HG03159 (cell line): ENCODE measurements around the gene TRIM63.

ENCODE experiments used
- ATAC-seq: cut with Tn5 transposase; IDR thresholded peaks from one replicate; pipeline ENCODE4 v1.9.1; 2021; ENCODE audit warnings: mild to moderate bottlenecking, moderate library complexity; ENCODE audit not compliant: unreplicated experiment

Gene TRIM63

DNA sequence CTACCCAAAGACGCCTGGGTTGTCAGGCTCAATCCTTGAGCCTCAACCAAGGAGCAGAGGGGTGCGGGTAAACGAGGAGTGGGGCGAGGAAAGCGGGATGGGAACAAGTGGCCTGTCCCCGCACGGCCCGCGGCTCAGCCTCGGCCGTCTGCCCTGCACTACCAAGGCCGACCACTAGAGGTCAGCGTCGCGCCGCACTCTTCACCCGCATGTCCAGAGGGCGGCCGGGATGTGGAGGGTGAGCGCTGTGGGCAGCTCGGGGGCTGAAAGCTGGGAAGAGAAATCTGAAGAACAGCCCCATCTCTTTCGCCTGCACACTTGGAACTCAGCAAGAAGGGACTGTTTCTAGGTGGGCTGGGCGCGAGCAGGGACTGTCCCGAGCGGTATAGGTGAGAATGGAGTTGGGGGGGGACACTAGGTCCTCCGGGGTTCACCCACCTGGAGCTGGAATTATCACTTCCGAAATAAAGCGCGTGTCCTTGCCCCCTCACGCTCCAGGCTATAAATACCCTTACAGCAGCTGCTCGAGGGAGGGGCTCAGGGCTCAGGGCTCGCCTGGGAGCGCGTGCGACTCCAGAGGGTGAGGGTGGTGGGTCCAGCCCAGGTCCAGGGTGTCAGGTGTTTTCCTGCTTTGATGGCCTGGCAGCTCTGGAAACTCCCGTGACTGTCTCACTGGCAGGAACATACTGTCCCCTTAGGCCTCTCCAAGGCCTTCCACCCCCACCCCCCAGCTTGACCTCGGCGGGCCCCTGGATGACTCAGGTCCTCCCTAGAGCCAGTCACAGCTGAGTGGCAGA lies 31.3 kb downstream of the TRIM63 start:
- peak; percentile 69 for ATAC-seq

DNA sequence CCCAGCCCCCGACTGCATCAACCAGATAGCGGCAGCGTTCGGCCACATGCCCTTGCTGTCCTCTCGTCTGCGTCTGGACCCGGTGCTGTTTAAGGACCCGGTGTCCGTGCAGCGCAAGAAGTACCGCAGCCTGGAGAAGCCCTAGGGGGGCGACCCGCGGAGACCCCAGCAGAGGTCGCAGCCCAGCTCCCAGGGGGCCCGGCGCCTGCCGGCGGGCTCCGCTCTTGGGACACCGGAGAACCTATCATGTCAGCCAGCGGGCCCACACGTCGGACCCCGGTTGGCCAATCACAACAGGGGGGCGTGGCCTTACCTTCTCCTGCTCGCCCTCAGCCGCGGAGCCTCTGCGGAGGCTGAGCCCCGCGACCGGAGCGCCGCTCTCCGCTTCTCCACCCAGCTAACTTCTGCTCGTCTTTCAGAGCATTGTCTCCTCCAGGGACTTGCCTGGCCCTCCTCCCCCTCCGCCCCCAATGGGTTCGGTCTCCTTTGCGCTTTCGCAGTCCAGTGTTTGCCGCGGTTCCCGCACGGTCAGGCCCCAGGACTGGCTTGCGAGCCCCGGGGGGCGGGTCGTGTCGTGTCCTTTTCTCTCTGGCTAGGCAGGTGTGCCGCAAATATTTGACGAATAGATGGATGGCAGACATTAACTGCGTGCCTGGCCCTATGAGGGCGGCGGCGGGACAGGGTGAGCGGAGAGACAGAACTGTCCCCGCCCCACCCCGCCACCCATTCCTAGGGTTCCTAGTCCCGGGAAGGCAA lies 32.0 kb downstream of the TRIM63 start:
- peak; percentile 83 for ATAC-seq

DNA sequence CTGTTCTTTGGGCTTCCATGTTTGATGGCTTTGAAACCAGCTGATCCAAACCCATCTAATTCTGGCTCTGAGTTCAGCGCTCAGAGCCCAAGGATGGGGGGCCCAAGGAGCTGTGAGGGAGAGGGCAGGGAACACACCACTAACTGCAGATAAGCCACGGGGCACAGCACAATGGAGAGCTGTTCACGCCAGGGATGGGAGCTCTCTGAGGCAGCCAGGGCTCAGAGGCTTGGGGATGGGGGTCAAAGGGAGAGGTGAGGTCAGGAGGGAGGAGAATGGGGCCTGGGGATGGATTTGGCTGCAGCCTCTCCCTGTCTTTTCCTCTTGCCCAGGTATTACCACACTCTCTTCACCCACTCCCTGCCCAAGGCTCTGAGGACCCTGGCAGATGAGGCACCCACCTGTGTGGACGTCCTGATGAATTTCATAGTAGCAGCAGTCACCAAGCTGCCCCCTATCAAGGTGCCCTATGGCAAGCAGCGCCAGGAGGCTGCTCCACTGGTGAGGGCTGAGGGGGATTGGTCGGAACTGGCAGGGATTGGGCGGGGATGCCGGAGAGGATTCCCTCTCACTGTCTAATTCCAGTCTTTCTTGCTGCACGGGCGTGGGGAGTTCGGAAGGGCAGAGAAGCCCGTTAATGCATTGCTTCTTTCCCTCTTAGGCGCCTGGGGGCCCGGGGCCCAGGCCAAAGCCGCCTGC lies 32.8 kb downstream of the TRIM63 start:
- no peak for ATAC-seq

DNA sequence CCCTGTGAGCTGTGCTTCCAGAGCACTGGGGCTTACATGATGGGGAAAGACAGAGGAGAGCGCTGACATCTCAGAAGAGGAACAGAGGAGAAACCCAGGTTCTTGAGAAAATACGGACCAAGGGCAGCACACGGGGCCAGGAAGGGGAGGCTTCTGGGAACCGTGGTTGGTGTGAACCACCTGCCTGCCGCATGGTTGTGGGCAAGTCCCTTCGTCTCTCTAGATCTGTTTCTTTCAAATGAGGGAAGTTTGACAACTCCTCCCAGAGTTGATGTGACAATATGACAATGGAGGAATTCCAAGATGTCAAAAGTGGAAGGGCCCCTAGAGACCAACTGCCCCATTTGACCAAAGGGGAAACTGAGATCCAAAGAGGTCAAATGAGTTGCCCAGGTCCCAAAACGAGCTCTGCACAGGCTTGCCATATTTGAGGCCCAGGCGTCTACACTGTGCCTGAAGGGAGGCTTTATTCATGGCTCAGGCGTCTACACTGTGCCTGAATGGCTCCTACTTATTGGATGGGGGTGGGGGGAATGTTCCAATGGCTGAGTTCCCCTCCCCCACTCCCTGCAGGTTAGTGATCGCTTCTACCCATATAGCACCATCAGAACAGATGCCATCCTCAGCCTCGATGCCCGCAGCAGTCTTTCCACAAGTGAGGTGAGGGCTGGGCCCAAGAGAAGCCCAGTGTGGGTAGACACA lies 34.6 kb downstream of the TRIM63 start:
- no peak for ATAC-seq

DNA sequence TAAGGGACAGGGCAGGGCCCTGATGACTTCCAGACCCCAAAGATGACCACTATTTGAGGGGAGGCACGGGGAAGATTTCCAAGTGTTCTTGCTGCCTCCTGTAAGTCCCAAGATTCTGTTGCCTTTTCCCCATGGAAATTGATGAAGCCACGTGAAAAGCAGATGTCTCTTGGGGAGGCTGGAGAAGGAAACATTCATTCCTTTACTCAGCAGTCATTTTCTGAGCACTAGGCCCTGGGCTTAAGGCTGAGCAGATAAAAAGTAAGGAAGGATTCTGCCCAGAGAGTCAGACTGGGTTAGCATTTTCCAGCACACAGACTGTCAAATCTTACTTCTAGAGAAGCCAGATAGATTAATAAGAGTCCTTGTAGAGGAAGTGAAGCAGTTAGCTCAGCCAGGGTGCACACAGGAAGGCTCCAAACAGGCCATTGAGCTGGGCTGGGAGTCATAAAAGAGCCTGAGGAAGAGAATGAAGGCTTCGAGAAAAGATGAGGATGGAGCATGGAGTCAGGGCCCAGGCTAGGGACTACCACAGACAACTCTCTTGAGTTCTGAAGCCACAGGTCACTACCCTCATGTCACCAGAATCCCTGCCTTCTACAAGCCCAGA lies 35.7 kb downstream of the TRIM63 start:
- no peak for ATAC-seq

DNA sequence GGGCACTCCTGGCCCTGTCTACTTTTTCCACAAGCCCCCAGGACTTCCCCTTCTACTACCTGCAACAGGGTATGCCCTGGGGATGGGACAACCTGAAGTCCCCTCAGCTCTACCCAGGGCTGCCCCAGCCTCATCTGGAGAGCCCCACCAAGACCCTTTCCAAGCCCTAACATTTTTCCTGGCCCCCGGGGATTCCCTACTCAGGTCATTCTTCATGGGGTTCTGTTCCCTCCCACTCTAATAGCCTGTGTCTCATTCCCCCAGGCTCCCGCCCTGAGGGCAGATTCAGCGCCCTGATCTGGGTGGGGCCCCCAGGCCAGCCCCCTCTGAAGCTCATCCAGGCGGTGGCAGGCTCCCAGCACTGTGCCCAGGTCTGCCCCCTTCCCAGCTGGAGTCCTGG lies 36.2 kb downstream of the TRIM63 start:
- ATAC-seq: no peak

DNA sequence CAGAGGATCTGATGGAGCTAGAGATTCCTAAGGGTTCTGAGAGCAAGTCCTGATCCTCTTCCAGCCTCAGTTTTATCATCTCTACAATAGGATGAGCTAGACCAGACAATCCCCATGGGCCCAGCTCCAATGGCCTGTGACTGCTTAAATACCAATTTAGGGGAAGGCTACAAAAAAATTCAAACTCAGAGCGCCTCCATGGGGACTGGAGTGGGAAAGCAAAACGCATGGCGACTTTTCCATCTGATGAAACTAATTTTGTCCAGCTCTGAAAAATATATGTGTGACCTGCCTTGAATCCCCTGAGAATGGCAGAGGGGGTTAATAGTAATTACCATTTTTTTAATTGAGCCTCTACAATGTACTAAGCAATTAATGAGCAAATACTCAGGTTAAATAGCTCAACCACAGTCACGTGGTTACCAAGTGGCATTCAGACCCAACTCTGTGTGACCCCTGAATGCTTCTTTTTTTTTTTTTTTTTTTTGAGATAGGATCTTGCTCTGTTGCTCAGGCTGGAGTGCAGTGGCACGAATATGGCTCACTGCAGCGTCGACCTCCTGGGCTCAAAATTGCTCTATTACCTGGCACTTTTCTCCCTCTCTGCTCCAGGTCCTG lies 37.5 kb downstream of the TRIM63 start:
- ATAC-seq: no peak

DNA sequence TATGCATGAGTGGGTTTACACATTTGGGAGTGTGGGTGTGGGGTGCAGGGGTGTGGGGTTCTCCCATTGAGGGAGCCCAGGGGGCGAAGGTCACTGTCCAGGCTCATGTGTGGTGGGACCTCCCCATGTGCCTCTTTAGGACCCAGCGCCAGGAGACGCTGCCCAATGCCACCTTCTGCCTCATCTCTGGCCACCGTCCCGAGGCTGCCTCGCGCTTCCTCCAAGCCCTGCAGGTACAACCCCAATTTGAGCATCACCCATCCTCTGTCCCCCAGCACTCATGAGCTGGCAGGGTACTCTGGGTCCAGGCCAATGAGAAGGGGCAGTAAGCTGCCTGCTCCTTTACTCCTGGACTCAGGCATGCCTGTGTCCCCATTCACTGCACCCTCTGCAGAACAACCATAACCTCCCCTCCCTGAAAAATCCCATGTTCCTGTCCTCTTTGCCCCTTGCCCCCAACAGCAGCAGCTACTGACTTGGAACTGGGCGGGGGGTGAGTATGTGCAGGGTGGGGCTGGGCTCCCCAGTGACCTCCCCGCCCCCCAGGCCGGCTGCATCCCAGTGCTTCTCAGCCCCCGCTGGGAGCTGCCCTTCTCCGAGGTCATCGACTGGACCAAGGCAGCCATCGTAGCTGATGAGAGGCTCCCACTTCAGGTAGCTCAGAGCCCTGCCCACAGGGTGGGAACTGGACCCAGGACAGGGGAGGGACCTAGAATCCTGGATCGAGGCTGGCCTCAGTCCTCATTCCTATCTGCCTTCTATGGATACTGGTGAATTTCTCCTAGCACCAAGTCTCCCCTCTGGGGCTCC lies 38.2 kb downstream of the TRIM63 start:
- no peak for ATAC-seq

DNA sequence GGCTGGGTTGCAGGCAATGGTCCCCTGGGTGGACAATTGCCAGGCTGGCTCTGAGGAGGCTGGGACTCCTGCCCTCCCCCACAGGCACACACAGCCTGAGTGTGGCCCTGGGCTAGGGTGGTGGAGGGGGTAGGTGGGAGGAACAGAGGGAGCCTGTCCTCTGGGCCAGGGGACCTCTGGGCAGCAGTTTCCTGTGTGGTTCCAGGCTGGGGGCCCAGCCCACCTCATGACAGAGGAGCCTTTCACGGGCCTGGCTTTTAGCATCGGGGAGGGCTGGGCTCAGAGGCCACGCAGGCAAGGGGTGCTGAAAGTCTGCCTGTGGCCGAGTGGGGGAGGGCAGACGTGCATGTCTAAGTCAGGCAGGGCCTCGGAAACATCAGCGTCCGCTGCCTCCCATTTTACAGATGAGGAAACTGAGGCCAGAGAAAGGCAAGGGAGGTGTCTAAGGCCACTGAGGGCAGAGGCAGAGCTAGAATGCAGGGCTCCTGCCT lies 38.9 kb downstream of the TRIM63 start:
- no peak for ATAC-seq

DNA sequence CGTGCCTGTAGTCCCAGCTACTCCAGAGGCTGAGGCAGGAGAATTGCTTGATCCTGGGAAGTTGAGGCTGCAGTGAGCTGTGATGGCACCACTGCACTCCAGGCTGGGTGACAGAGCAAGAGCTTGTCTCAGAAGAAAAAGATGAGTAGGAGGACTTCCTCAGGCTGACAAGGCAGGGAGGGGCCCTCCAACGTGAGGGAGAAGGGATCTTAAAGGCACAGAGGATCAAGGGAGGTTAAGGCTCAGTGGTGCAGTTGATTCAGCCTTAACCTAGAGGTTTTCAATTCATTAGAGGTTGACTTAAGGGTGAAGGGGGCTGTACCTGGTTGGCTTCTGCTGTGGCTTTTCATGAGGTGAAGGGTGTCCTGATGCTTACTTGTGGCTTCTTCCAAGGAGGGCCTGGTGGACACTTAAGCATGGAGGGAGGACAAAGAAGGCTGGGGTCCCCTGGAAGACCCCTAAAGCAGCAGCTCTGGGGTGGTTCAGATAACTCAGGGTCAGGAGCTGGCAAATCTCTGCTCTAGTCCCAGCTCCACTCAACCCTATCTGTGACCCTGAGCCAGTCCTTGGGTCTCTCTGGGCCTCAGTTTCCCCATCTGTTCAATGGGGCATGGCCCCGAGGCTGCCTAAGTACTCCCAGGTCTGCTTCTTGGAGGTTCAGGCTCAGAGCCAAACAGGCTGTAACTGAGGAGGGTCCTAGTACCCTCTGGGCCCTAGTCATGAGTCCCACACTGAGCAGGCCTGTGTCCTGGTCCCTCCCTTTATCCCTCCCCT lies 39.5 kb downstream of the TRIM63 start:
- no peak for ATAC-seq

DNA sequence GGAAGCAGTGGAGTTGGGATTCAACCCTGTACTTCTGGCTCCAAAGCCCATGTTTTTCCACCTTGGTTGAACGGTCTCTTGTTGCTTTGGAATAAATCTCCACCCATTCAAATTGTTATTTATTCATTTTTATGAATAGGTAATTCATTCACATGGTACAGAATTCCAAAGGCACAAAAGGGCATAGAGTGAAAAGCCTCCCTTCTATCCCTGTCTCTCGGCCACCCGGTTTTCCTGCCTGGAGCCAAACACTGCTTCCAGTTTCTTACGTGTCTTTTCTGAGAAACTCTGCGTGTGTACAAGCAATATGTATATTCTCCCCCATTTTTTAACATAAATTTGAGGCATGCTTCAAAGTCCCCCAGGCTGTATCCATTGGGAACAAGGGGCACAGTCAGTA lies 41.9 kb downstream of the TRIM63 start:
- ATAC-seq: no peak

DNA sequence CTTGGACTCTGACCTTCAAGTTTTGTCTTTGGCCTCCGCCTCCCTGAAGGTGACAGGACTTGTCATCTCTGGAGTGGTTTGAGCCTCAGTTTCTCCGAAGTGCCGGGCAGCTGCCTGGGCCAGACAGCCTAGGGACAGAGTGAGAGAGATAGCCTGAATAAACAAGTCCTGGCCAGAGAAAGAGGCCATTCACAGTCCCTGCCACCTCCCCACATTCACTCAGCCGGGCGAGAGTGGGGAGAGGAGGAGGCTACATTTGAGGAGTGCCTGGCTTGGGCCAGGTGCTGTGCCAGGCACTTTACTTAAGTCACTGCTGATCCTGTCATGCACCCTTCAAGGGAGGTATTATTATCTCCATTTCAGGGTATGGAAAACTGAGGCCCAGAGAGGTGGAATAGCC lies 42.4 kb downstream of the TRIM63 start:
- ATAC-seq: no peak

DNA sequence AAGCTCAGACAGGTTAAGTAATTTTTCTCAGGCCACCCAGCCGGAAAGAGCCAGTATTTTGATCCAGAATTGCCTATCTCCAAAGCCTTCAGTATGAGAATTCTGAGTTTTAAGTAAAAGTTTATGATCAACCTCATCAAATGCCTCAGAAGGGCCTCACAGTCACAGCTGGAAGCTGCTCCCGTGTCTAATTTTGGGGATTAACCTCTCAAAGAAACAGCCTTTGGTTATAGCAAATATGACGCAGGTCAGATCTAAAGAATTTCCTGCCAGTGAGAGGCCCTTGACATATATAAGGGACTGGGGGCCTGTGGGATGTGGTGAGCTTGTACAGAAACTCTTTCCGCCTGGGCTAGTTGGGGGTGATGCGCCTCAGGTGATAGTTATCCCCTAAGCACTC lies 43.6 kb downstream of the TRIM63 start:
- ATAC-seq: no peak

DNA sequence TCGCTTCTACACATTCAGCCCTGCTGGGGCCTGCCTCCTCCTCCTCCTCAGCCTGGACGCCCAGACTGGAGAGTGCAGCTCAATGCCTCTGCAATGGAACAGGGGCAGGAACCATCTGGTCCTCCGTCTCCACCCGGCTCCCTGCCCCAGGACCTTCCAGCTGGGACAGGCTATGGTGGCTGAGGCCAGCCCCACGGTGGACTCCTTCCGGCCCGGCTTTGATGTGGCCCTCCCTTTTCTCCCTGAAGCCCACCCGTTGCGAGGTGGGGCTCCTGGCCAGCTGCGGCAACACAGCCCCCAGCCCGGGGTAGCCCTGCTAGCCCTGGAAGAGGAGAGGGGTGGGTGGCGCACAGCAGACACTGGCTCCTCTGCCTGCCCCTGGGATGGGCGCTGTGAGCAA lies 44.4 kb downstream of the TRIM63 start:
- ATAC-seq: no peak

DNA sequence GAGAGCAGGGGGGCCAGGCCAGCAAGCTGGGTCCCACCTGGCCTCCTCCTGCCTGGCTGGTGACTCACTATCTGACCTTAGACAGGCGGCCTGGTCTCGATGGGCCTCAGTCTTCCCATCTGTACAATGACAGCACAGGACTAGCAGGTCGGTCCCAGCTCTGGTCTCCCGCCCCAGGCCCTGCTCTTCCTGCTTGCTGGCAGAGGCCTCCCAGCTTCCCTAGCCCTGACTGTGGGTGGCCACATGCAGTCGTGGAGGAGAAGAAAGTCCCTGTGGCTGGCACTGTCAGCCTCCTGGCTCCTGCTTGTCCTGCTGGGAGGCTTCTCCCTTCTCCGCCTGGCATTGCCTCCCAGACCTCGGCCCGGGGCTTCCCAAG lies 45.0 kb downstream of the TRIM63 start:
- ATAC-seq: no peak

DNA sequence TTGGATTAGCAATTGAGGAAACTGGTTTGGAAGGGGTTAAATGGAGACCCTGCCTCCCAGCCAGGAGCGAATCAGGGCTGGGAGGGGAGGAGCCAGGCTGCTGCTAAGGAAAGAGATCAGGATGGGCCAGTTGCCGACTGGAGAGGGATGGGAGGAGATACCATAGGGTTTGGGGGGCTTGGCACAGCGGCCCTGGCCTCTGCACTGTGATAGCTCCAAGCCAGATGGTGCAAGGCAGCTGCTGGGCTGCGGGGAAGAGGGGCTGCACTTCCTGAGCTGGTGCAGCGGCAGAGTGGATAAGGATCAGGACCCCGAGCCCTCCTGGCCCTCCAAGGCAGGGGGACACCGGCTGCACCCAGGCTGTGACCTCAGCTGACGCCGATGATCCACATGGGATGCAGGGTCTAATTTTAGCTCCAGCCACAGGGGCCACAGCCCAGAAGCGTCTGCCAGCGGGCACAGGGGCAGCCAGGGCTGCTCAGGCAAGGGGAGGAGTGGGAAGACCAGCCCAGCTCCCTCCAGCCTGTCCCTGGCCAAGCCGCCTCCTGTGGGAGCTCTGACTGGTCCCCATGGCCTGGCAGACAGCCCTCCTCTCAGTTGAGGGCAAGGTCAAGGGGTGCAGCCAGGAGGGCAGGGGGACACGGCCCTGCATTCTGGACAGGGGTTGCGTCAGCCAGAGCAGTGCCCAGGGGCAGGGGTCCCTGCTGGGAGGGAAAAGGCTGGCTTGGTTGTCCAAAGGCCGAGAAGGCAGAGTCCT lies 45.6 kb downstream of the TRIM63 start, which contains the start of gene EXTL1:
Gene EXTL1, plus strand, starts transcription at position 129 of the 757 bp plus-strand sequence. CDS start 872 bp downstream, outside the sequence.
- no peak for ATAC-seq

DNA sequence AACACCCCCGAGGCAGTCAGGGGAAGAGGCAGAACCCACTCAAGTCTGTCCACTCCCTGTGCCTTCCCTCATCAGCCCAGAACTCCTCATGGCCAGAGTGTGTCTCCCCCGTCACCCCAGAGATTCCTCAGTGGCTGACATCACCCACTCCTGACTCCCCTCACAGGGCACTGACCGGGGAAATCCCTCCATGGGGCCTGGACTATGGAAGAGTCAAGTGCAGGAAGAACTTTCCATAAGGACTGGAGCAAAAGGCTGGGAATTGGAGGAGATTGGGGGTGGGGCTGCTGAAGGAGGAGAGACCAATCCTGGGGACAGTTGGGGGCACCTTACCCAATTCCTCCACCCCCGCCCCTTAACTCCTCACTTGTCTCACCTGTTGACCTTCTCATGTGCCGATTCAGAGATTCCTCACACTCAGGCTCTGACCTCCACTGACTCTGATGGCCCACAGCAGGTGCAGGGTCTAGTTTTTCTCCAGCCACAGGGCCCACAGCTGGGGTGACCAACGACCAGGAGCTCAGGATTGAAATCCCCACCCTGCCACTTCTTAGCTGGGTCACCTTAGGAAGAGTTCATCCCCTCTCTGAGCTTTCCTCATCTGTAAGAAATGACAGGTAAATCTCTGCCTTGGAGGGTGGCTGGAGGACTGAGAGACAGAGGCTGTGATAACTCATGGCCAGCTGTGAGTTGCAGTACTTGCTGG lies 46.3 kb downstream of the TRIM63 start:
- no peak for ATAC-seq
